MM.1S (cell line): Measurements from ENCODE around the gene WASF1.

Source experiments
- DNase-seq: peaks from one replicate; pipeline ENCODE4 v3.0.0-alpha.2; 2015
- H2AFZ ChIP-seq: fragments of 300-600 bp; sonication (generic); 2 replicates; pipeline ENCODE4 v1.6.0; 2016; ENCODE audit warnings: antibody characterized with exemption, low read length
- H3F3A ChIP-seq: fragments of 300-600 bp; sonication (generic); 2 replicates; pipeline ENCODE4 v1.6.1; 2016; ENCODE audit warnings: mild to moderate bottlenecking, antibody characterized with exemption, low read length, moderate library complexity, mixed read lengths; ENCODE audit not compliant: insufficient read depth
- H3K27ac ChIP-seq: fragments of 300-600 bp; sonication (generic); 2 replicates; pipeline ENCODE4 v1.5.1; 2016; ENCODE audit warnings: mild to moderate bottlenecking, low read length
- H3K27me3 ChIP-seq: fragments of 300-600 bp; sonication (generic); replicated peaks from 2 replicates; pipeline ENCODE4 v1.6.0; 2016; ENCODE audit warnings: low read length; ENCODE audit not compliant: insufficient read depth
- H3K36me3 ChIP-seq: fragments of 300-600 bp; sonication (generic); replicated peaks from 2 replicates; pipeline ENCODE4 v1.6.1; 2016; ENCODE audit warnings: mild to moderate bottlenecking, low read length, mixed read lengths; ENCODE audit not compliant: insufficient read depth
- H3K4me1 ChIP-seq: fragments of 300-600 bp; sonication (generic); 2 replicates; pipeline ENCODE4 v1.6.1; 2016; ENCODE audit warnings: low read length, mixed read lengths
- H3K4me2 ChIP-seq: fragments of 300-600 bp; sonication (generic); 2 replicates; pipeline ENCODE4 v1.6.0; 2016; ENCODE audit warnings: low read depth, low read length
- H3K4me3 ChIP-seq: fragments of 300-600 bp; sonication (generic); 2 replicates; pipeline ENCODE4 v1.5.1; 2016; ENCODE audit warnings: low read length, mixed read lengths
- H3K79me2 ChIP-seq: fragments of 300-600 bp; sonication (generic); 2 replicates; pipeline ENCODE4 v1.6.1; 2016; ENCODE audit warnings: mixed run types, low read length, mixed read lengths
- H3K9ac ChIP-seq: fragments of 300-600 bp; sonication (generic); 2 replicates; pipeline ENCODE4 v1.6.1; 2016; ENCODE audit warnings: low read length, mixed read lengths
- H3K9me2 ChIP-seq: fragments of 300-600 bp; sonication (generic); replicated peaks from 2 replicates; pipeline ENCODE4 v1.6.1; 2016; ENCODE audit warnings: mild to moderate bottlenecking, low read length, mixed read lengths; ENCODE audit not compliant: insufficient read depth
- H3K9me3 ChIP-seq: fragments of 300-600 bp; sonication (generic); replicated peaks from 2 replicates; pipeline ENCODE4 v1.6.1; 2016; ENCODE audit warnings: mild to moderate bottlenecking, low read length, mixed read lengths; ENCODE audit not compliant: insufficient read depth
- H4K20me1 ChIP-seq: fragments of 300-600 bp; sonication (generic); 2 replicates; pipeline ENCODE4 v1.6.1; 2016; ENCODE audit warnings: mild to moderate bottlenecking, low read length, moderate library complexity, mixed read lengths; ENCODE audit not compliant: insufficient read depth
- EZH2 ChIP-seq: fragments of 300-600 bp; sonication (generic); optimal IDR thresholded peaks from 2 replicates; pipeline ENCODE3; 2017; ENCODE audit warnings: low read depth, mild to moderate bottlenecking, antibody characterized with exemption, low read length, mixed read lengths
- EZH2phosphoT487 ChIP-seq: fragments of 300-600 bp; sonication (generic); IDR thresholded peaks from 2 replicates; pipeline ENCODE4 v1.6.1; 2018; ENCODE audit warnings: antibody characterized with exemption, low read length
- TF ChIP-seq, protein P1 (sequence below): fragments of 300-600 bp; sonication (generic); IDR thresholded peaks from 2 replicates; pipeline ENCODE4 v1.5.1; 2016; ENCODE audit warnings: antibody characterized with exemption, low read length, mixed read lengths

The WASF1 gene

DNA sequence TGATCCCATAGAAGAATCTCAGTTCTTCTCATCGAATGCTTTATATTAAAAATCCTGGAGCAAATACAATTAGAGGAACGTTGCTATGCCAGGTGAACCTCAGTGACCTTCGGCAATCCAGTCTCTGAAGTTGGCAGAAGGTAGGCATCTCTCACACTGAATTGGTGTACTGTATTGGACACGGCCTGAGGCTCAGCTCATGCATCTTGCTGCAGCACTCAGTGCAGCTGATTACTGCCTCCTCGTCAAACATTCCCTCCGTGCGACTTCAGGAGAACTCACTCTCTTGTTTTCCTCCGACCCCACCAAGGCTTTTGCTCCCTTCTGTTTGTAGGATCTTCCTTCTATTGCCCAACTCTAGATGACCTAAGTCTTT, 110.9 kb downstream of the WASF1 start:
- Histone ChIP-seq H3F3A (no peaks in the 10 kb centered on the region), H4K20me1 (no peaks in the 10 kb centered on the region), H3K4me2 (no peak overlapping the region), H3K4me1 (no peaks in the 10 kb centered on the region), H3K36me3 (no peaks in the 10 kb centered on the region), H3K27me3 (no peaks in the 10 kb centered on the region), H3K9ac (no peak overlapping the region), H3K9me3 (no peaks in the 10 kb centered on the region), H3K79me2 (no peaks in the 10 kb centered on the region), H3K4me3 (no peak overlapping the region), H3K9me2 (no peaks in the 10 kb centered on the region), H2AFZ (no peak overlapping the region), H3K27ac (no peak overlapping the region)
- no peak for DNase-seq
- TF ChIP-seq EZH2, result no peak
- no peak for TF ChIP-seq EZH2phosphoT487
- TF ChIP-seq, protein P1, sequence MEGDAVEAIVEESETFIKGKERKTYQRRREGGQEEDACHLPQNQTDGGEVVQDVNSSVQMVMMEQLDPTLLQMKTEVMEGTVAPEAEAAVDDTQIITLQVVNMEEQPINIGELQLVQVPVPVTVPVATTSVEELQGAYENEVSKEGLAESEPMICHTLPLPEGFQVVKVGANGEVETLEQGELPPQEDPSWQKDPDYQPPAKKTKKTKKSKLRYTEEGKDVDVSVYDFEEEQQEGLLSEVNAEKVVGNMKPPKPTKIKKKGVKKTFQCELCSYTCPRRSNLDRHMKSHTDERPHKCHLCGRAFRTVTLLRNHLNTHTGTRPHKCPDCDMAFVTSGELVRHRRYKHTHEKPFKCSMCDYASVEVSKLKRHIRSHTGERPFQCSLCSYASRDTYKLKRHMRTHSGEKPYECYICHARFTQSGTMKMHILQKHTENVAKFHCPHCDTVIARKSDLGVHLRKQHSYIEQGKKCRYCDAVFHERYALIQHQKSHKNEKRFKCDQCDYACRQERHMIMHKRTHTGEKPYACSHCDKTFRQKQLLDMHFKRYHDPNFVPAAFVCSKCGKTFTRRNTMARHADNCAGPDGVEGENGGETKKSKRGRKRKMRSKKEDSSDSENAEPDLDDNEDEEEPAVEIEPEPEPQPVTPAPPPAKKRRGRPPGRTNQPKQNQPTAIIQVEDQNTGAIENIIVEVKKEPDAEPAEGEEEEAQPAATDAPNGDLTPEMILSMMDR, result no peak

DNA sequence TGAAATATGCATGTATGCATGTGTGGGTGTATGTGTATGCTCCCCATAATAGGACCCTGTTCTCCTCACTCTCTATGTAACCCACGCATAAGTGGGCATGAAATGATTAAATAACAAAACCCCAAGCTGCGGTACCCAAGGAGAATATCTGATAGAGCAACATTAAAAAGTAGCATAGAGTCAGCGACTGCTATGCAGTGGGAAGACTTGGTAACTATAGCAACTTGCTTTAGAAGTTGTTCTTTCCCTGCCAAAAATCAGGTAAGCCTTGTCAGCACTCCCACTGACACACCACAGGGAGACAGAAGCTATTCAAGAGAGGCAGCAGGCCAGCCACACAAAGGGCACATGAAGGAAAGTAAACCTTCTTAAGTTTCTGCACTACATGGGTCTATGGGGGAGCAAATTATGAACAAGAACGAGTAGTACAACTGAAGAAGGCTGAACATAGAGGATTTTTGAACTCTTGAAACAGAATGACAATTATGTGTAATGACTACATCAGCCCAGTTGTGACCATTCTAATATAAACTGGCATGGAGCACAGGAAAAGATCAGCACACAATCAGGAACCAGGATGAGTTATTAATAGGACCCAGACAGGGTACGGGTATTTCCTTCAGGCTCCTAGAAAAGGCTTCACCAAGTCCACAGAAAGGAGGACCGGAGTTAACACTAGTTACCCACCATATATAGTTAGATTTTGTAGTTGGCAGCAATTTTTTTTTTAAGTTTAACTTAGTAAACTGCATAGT, 111.5 kb downstream of the WASF1 start:
- no peak overlapping the region for H3K4me3 ChIP-seq
- no peaks in the 10 kb centered on the region for H3F3A ChIP-seq
- no peaks in the 10 kb centered on the region for H3K4me1 ChIP-seq
- no peaks in the 10 kb centered on the region for H4K20me1 ChIP-seq
- no peaks in the 10 kb centered on the region for H3K9me2 ChIP-seq
- H3K27me3 ChIP-seq, result no peaks in the 10 kb centered on the region
- H2AFZ ChIP-seq, result no peak overlapping the region
- no peaks in the 10 kb centered on the region for H3K79me2 ChIP-seq
- H3K9ac ChIP-seq, result no peak overlapping the region
- no peak overlapping the region for H3K27ac ChIP-seq
- no peak overlapping the region for H3K4me2 ChIP-seq
- TF ChIP-seq EZH2phosphoT487 (no peak), EZH2 (no peak)
- no peaks in the 10 kb centered on the region for H3K36me3 ChIP-seq
- H3K9me3 ChIP-seq, result no peaks in the 10 kb centered on the region
- no peak for DNase-seq

GRCh38 chr6:110064744-110065524, 114.5 kb downstream of the WASF1 start:
- Histone ChIP-seq H3K9ac (no peak overlapping the region), H3K9me3 (no peaks in the 10 kb centered on the region), H4K20me1 (no peaks in the 10 kb centered on the region), H3F3A (no peaks in the 10 kb centered on the region), H3K4me3 (no peak overlapping the region), H3K27me3 (no peaks in the 10 kb centered on the region), H3K4me1 (no peaks in the 10 kb centered on the region), H3K4me2 (no peak overlapping the region), H3K79me2 (no peaks in the 10 kb centered on the region), H3K36me3 (no peaks in the 10 kb centered on the region), H3K9me2 (no peaks in the 10 kb centered on the region), H2AFZ (no peak overlapping the region), H3K27ac (no peak overlapping the region)
- DNase-seq, result no peak
- TF ChIP-seq, protein P1, result no peak
- TF ChIP-seq EZH2phosphoT487 (no peak), EZH2 (no peak)
